ENCODE measurements around the gene OR11H1.
"Not testable (repeated sequence)": the region's sequence is repeated elsewhere in the genome, so short reads cannot be mapped to it uniquely, and the experiment has no call there.

The OR11H1 gene, protein sequence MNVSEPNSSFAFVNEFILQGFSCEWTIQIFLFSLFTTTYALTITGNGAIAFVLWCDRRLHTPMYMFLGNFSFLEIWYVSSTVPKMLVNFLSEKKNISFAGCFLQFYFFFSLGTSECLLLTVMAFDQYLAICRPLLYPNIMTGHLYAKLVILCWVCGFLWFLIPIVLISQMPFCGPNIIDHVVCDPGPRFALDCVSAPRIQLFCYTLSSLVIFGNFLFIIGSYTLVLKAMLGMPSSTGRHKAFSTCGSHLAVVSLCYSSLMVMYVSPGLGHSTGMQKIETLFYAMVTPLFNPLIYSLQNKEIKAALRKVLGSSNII

DNA sequence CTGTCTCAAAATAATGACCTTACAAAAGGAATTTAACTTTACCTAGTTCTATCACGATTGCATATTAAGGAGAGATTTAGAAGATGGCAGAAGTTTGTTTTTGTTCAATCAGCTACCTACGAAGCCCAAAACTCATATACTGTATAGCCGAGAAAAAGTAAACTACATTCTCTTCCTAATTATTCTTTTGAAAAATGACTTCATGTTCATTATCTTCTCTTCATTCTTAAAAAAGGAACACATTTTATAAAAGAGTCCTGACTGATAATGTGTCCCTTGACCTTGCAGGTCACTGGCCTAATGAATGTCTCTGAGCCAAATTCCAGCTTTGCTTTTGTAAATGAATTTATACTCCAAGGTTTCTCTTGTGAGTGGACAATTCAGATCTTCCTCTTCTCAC lies at the start of gene OR11H1:
Gene OR11H1, plus strand, starts transcription at position 301 of the 400 bp plus-strand sequence. Its CDS starts 0 bp downstream, at position 301.
- DNase-seq (ENCODE audit: low read depth in 2 of 2) = not testable (repeated sequence)

DNA sequence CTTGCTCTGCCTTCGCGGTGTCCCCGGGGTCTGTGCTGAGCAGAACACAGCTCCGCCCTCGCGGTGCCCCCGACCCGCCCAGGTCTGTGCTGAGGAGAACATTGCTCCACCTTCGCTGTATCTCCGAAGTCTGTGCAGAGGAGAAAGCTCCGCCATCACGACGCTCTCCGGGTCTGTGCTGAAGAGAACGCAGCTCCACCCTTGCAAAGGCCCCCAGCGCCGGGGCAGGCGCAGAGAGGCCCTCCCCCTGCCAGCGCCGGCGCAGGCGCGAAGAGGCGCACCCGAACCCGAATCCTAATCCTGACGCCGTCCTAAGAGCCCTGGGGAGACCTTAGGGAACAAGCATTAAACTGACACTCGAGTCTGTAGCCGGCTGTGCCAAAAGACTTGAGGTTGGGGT lies 18.0 kb upstream of the OR11H1 start:
- not testable (repeated sequence) for DNase-seq (ENCODE audit: low read depth in 2 of 2)

GRCh38 chr22:15515896-15516295 lies 12.1 kb upstream of the OR11H1 start:
- not testable (repeated sequence) for DNase-seq (ENCODE audit: low read depth in 2 of 2)

DNA sequence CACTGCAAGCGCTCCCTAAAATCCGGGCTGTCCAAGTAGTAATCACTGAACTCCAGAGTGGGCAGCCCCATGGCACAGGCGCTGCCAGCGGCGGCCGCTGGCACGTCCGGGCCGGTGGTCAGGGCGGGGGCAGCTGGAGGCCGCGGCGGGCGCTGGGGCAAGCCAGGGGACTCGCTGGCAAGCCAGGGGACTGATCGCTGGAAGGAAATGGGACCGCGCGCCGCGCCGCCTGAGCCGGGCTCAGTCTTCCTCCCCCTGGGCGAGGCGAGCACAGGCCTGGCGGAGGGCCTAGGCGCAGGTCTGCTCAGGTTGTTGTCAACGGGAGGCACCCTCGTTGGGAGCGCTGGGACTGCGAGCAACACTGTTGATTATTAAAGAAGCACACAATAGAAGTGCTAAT lies 25.8 kb downstream of the OR11H1 start:
- DNase-seq (ENCODE audit: low read depth in 2 of 2) = not testable (repeated sequence)

- not testable (repeated sequence) for DNase-seq (ENCODE audit: low read depth in 2 of 2)
These were observed 35.5 kb downstream of the OR11H1 start for GRCh38 chr22:15563461-15563860.

- not testable (repeated sequence) for DNase-seq (ENCODE audit: low read depth in 2 of 2)
These were observed 37.1 kb downstream of the OR11H1 start for GRCh38 chr22:15565063-15565462.

All from stimulated activated CD8-positive, alpha-beta memory T cell treated with anti-CD3 and anti-CD28 coated beads, Interleukin-15, amount 100 ng/mL, for 4 hours (primary cell).